ENCODE data around the gene ESR1. TPM values are rescaled to one million over a fixed set of nuclear protein-coding genes. Genes with fewer than 3 reads are reported as not detected.
"Not testable (repeated sequence)": the region's sequence is repeated elsewhere in the genome, so short reads cannot be mapped to it uniquely, and the experiment has no call there.

The ESR1 gene
- total RNA-seq, 1 donor from 2014 or later = 1.2 TPM

DNA sequence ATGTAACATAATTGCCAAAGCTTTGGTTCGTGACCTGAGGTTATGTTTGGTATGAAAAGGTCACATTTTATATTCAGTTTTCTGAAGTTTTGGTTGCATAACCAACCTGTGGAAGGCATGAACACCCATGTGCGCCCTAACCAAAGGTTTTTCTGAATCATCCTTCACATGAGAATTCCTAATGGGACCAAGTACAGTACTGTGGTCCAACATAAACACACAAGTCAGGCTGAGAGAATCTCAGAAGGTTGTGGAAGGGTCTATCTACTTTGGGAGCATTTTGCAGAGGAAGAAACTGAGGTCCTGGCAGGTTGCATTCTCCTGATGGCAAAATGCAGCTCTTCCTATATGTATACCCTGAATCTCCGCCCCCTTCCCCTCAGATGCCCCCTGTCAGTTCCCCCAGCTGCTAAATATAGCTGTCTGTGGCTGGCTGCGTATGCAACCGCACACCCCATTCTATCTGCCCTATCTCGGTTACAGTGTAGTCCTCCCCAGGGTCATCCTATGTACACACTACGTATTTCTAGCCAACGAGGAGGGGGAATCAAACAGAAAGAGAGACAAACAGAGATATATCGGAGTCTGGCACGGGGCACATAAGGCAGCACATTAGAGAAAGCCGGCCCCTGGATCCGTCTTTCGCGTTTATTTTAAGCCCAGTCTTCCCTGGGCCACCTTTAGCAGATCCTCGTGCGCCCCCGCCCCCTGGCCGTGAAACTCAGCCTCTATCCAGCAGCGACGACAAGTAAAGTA, 547 bp upstream of the ESR1 start:
- intact Hi-C loops (cut with DNase I) = no loop called here
- no peak for DNase-seq
- peak; percentile 32 for ATAC-seq (ENCODE audit: poor library complexity)

DNA sequence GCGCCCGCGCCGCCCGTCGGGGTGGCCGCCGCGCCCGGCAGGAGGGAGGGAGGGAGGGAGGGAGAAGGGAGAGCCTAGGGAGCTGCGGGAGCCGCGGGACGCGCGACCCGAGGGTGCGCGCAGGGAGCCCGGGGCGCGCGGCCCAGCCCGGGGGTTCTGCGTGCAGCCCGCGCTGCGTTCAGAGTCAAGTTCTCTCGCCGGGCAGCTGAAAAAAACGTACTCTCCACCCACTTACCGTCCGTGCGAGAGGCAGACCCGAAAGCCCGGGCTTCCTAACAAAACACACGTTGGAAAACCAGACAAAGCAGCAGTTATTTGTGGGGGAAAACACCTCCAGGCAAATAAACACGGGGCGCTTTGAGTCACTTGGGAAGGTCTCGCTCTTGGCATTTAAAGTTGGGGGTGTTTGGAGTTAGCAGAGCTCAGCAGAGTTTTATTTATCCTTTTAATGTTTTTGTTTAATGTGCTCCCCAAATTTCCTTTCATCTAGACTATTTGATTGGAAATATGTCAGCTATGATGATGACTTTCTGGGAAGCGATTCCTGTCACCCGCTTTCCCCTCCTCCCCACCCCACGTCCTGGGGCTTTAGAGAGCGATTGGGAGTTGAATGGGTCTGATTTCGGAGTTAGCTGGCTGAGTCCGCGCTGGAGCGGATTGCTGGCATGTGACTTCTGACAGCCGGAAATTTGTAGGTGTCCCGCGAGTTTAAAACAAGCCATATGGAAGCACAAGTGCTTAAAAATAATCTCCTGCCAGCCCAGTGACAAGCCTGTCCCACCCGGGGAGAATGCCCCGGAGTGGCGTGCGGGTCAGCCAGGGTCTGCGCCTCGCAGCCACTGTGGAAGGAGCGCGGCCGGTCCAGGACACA, 1.1 kb downstream of the ESR1 start:
- ATAC-seq (ENCODE audit: poor library complexity) (peak; percentile 23), DNase-seq (no peak)
- intact Hi-C loops (cut with DNase I) = no loop called here

DNA sequence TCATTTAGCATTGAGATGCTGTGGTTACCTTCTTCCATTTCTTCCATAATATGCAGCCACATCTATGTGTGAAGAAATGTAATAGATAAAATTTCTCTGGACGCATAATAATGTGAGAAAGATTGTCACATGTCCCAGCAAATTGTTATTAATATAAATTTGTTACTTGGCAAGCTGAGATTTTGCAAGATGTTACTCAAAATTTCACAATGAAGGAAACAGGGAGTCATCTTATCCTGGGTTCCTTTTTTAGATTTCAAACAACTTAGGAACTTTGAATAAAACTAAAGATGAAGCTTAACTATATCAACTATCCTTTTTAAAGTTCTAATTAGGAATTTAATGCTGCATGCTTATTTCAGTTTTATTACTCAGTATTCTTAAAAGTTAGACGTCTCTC, 3.6 kb downstream of the ESR1 start:
- intact Hi-C loops (cut with DNase I) = no loop called here
- no peak for ATAC-seq (ENCODE audit: poor library complexity)
- no peak for DNase-seq

DNA sequence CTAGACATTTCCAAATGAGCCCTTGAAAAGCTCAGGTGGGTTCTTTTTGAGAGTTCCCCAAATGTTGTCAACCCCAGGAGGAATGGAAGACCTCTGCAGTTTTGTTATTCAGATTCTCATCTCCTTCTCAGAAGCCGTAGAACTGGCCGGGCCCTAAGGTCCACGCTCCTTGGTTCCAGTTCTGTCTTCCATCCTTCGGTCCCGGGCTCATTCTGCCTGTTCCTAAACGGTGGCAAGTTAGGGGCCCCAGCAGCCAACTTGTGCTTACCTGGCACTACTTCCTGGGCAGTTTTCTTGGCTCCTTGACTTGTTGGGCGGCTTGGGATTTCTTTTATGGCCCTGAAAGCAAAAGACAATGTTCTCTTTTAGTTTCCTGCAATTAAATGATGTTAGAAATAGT, 6.4 kb downstream of the ESR1 start:
- ATAC-seq (ENCODE audit: poor library complexity) (no peak), DNase-seq (no peak)
- intact Hi-C loops (cut with DNase I) = no loop called here

DNA sequence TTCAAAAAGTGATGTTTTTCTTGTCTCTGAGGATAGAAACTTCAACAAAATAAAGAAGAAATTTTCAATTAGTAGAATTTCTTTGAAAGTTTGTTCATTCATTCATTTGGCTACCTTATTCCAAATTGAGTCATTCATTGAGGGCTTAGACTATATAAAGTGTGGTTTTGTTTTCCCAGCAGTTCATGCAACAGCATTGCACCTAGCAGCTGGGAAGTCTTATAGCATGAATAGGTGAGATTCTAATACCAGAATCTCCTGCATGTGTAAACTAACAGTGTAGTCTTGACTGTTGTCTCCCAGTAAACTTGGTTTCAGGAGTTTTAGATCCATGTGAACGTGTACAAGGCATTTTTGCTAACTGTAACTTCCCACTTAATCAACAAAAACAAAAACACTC, 7.1 kb downstream of the ESR1 start:
- DNase-seq (no peak), ATAC-seq (ENCODE audit: poor library complexity) (no peak)
- intact Hi-C loops (cut with DNase I) = no loop called here

DNA sequence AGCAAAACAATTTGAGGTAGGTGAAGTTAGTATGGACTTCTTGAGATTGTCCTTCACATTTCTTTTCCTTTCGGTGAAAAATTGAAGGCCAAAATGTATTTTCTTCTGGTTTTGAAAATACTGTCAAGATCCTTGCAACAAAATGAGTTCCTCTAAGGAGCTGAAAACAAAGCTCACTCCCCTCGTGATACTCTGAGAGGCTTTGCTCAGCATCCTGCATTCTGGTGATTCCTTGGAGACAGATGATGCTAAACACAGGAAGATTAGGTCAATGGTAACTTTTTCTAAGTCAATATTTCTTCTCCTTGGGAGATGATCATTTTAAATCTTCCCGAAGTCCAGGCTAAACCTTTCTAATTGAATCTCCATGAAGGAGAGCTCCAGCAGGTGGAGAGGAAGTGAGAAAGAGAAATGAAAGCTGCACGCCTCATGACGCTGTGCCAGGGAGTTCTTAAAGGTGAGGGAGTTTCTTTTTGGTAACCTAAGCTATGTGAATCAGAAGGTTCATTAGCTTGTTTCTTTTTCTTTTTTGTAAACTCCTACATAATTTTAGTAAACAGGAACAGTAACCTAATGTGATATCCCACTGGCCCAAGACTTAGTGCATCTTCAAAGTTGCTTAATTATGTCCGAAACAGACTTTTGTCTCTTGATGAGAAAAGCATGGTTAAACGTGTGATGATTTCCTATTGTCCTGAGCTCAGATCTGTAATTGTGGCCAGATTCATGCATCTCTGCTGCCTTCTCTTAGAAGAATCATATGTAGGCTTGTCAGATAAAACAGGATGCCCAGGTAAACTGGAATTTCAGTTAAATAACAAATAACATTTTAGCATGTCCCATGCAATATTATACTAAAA, 15.0 kb downstream of the ESR1 start:
- ATAC-seq (ENCODE audit: poor library complexity) (no peak), DNase-seq (no peak)
- intact Hi-C loops (cut with DNase I) = no loop called here

DNA sequence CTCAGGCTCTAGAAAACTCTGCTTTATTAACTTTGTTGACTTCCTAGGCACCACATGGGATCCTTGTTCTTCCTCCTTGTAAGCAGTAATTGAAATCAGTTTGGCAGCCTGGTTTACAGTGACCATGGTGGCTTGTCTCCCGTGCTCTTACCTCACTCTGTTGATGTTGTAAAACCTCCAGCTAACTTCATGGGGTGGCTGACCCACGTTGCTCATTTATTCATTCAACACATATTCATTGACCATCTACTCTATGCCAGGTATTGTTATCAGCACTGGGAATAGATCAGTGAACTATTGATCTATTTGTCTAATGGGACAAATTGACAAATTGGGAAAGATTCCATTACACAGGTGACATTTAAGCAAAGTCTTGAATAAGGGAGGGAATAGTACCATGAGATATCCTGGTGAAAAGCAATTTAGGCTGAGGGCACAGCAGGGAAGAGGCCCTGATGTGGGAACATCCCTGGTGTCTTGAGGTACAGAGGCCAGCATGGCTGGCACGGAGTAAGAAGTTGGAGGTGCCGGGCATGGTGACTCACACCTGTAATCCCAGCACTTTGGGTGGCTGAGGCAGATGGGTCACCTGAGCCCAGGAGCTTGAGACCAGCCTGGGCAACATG, 19.1 kb downstream of the ESR1 start:
- intact Hi-C loops (cut with DNase I) = no loop called here
- ATAC-seq (ENCODE audit: poor library complexity) (no peak), DNase-seq (no peak)

DNA sequence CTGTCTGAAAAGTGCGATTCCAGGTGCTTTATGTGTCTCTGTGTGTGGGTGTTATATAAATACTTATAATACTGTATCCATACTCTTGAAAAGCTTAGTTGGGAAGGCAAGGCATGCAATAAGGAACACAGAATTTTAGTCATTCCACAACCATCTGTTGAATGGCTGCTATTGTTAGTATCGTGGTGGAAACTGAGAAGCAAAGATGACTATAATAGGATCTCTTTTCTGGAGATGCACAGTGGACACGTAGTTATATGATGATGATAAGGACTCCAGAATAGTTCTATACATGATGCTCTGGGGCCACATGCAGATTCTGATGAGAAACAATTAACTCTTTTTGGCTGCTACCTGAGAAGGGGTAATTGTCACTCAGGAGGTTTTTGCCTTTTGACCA, 25.2 kb downstream of the ESR1 start:
- ATAC-seq (ENCODE audit: poor library complexity) (no peak), DNase-seq (no peak)
- intact Hi-C loops (cut with DNase I) = no loop called here

DNA sequence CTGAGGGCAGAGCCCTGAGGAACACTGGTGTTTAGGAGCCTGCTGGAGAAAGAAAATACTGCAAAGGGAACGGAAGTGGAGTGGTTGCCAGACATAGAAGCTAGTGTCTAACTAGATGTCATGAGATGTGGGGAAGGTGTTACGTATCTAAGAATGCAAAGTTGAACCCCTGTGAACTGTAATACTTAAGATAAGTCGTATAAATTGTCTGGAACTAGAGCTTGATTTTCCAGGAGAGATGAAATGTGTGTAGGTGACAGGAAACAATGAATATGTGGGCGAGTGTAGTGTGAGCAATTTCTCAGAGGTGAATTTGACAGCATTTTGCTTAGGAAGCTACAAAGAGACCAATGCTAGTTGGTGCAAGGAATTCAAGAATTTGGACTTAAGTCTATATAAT, 27.9 kb downstream of the ESR1 start:
- intact Hi-C loops (cut with DNase I) = no loop called here
- no peak for ATAC-seq (ENCODE audit: poor library complexity)
- no peak for DNase-seq

DNA sequence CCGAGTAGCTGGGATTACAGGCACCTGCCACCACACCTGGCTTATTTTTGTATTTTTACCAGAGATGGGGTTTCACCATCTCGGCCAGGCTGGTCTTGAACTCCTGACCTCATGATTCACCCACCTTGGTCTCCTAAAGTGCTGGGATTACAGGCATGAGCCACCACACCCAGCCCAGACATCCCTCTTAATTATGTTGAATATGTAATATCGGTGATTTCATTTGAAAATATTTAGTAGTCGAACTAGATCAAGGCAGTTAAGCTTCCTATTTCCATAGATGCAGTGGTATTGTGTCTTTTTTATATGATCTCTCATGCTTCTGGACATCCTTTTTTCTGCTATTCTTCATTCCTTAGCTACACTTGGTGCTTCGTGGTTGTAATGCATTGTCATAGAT, 29.7 kb downstream of the ESR1 start:
- DNase-seq (no peak), ATAC-seq (ENCODE audit: poor library complexity) (no peak)
- intact Hi-C loops (cut with DNase I) = no loop called here

DNA sequence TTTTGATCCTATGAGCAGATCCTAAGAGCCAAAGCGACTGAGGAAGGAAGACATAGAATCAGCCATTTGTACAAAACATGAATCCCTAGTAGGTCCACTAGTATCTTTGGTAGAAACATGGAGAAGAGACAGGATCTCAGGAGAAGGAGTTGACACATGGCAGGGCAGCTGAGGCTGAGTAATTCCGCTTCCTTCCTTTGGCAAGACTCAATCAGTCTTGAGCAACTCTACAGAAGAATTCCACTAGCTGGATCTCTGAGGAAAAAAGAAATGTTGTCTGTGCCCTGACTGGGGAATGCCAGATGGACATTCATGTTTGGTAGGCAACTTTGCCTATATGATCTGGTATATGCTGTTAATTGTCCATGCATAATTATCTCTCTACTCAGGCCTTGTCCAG, 35.3 kb downstream of the ESR1 start:
- ATAC-seq (ENCODE audit: poor library complexity) = no peak
- intact Hi-C loops (cut with DNase I) = no loop called here
- no peak for DNase-seq

DNA sequence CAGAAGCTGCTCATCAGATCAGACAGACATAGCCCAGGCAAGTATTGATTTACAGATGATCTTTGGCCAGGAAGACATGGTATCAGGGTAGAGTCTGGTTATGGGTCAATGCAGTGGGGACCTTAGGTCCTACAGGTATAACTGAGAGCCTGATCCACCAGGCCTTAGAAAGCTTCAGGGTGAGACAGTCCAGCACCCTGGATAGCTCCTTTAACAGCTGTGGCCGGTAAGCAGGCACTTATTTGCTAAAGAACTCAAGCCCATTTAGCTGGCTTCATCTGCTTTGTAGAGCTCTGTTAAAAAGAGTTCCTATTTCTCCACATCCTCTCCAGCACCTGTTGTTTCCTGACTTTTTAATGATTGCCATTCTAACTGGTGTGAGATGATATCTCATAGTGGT, 39.6 kb downstream of the ESR1 start:
- no peak for DNase-seq
- no peak for ATAC-seq (ENCODE audit: poor library complexity)
- intact Hi-C loops (cut with DNase I) = no loop called here

DNA sequence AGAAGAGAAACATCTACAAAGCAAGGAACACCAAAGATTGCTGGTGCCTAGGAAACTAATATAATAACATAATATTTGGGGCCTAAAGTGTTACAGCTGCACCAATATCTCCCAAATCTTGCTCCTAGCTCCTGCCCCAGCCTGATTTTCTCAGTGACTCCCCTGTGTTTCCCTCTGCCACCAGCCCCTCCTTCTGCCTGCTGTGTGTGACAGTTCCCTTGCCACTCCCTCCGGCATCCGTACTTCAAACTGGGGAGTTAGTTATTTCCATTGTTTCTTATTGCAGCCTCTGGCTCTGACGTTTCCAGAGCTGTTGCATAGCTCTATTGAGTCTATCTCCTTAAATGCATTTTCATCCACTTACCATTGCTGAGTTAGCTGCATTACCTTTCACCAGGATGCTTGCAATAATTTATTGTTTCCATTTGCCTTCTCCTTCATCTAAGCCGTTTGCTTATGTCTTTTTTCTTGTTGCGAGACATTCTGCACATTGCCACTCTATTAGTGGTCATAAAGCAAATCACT, 43.1 kb downstream of the ESR1 start:
- ATAC-seq (ENCODE audit: poor library complexity) = no peak
- no peak for DNase-seq
- intact Hi-C loops (cut with DNase I) = no loop called here

DNA sequence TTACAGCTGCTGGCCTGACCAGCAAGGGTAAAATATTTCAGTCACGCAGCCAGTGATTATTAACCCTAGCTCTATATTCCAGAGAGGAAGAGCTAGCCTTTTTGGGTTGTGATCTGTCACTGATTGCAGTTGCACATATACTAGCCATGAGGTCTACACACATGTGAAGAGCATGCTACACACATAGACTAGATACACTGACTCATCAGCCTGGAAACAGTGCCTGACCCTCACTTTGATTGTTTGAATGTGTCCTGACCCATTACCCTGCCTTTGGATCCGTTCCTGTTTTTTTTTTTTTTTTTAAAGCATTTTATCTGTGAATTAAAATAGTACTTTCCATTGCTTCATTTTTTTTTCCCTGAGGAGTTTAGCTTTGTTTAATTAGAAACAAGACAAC, 50.8 kb downstream of the ESR1 start:
- no peak for ATAC-seq (ENCODE audit: poor library complexity)
- intact Hi-C loops (cut with DNase I) = no loop called here
- DNase-seq = no peak

DNA sequence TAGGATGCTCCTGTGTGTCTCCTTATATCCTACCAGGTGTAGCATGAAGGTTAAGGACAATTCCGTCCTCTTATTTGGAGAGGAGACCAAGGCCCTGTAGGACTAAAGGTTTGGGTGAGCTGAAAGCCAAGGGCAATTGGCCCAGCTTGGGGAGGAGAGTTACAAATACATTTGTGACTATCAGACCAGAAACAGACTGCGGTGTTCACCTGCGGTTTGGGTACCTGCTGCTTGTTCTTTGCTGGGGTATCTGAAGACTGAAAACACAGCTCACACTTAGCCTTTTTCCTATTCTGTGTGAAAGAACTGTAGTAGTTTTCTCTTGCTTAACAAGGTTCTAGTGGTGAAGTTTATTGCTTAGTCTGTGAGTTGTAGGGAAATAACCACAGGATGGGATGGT, 55.0 kb downstream of the ESR1 start:
- intact Hi-C loops (cut with DNase I) = no loop called here
- DNase-seq (no peak), ATAC-seq (ENCODE audit: poor library complexity) (no peak)

DNA sequence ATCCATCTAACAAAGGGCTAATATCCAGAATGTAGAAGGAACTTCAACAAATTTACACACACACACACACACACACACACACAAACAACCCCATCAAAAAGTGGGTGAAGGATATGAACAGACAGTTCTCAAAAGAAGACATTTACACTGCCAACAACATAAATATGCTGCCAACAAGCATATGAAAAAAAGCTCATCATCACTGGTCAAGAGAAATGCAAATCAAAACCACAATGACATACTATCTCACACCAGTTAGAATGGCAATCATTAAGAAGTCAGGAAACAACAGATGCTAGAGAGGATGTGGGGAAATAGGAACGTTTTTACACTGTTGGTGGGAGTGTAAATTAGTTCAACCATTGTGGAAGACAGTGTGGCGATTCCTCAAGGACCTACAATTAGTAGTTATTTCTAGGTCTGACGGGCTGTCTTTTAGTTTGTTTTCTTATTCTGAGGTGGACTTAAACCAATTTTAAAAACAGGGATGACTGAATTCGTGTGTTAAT, 59.9 kb downstream of the ESR1 start:
- intact Hi-C loops (cut with DNase I); ATAC-seq (ENCODE audit: poor library complexity); DNase-seq: not testable (repeated sequence)

DNA sequence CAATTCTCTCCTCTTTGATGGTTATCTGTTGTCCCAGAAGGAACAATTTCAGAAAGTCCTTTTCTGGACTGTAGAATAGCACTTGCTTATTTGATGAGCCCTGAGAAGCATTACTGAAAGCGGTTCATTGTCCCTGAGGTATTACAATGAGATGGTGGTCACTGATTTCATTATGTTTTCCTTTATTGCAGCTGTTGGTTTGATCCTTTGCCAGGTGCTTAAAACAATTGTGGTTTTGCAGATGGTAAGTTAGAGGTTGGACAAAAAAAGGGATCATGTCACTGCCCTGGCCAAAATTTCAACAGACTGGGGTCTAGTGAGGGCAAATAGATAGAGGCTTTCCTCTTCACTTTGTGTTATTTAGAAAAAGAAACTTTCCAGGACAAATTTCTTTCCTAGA, 61.9 kb downstream of the ESR1 start:
- DNase-seq (no peak), ATAC-seq (ENCODE audit: poor library complexity) (peak; percentile 56)
- intact Hi-C loops (cut with DNase I) = no loop called here

DNA sequence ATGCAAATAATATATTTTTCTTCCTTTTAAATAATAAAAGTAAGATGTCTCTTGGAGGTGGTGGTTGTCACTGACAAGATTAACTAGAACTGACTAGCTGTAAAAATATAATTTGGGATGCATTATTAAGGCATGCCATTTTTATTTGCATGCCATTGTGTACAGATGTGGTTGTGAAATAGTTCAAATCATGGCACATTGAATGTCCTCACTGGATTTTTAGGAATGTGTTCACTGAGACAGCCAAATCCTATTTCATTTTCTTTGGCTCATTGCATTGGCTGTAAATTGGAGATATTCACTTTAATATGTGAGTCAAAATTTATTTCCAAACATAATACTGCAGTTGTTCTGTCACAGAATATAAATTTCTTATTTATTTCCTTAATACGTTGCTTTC, 62.3 kb downstream of the ESR1 start:
- DNase-seq = no peak
- intact Hi-C loops (cut with DNase I) = no loop called here
- peak; percentile 74 for ATAC-seq (ENCODE audit: poor library complexity)

DNA sequence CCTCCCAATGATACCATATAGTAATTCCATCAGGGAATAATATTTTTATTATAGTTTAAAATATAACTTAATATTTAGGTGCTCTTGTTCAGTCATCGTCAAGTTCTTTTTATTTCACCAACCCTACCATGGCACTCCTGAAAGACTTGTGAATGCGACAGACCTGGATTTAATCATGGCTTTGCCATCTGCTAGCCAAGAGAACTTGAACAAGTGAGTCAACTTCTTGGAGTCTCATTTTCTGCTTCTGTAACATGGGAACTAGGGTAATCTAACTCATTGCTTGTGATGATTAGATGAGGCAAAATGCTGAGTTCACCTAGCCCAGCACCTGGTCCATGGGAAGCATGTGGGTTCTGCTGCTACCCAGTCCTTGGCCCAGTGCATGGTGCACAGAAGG, 62.9 kb downstream of the ESR1 start:
- intact Hi-C loops (cut with DNase I) = no loop called here
- ATAC-seq (ENCODE audit: poor library complexity) (no peak), DNase-seq (no peak)

Measured in Right ventricle myocardium superior (tissue), 1 donor.